Stomach smooth muscle (tissue), 2 donors: ENCODE results near the gene SENP3.

Experiments used
- H3K27ac ChIP-seq: one replicate; pipeline ENCODE4 v1.7.0; 2013; ENCODE audit warnings: mild to moderate bottlenecking, low read length, inconsistent platforms
- H3K27me3 ChIP-seq, 2 donors: one replicate each; pipeline ENCODE4 v1.7.0; 2013; ENCODE audit warnings: low read length in 2 of 2; ENCODE audit not compliant: insufficient read depth in 2 of 2, control insufficient read depth in 1 of 2
- H3K36me3 ChIP-seq, 2 donors: one replicate each; pipeline ENCODE4 v1.7.0; 2013; ENCODE audit warnings: low read length in 2 of 2; ENCODE audit not compliant: control insufficient read depth in 2 of 2, insufficient read depth in 2 of 2
- H3K4me1 ChIP-seq: one replicate; pipeline ENCODE4 v1.7.0; 2013; ENCODE audit warnings: low read length; ENCODE audit not compliant: control insufficient read depth, insufficient read depth
- H3K4me3 ChIP-seq, 2 donors: one replicate each; pipeline ENCODE4 v1.7.0; 2013; ENCODE audit warnings: low read length in 2 of 2
- H3K9ac ChIP-seq, 2 donors: one replicate each; pipeline ENCODE4 v1.7.0; 2013; ENCODE audit warnings: low read length in 2 of 2, mild to moderate bottlenecking in 1 of 2
- H3K9me3 ChIP-seq, 2 donors: one replicate each; pipeline ENCODE4 v1.7.0; 2013; ENCODE audit warnings: low read length in 2 of 2; ENCODE audit not compliant: control insufficient read depth in 2 of 2
- donor health status: healthy.
- donor health status: Pancreatic carcinoma.

SENP3 gene

GRCh38 chr17:7561589-7562207 is at the start of gene SENP3:
TSS of gene SENP3 (plus strand) at chr17:7561919. CDS start at chr17:7563077, 1,158 bp downstream.
- Histone ChIP-seq H3K27me3 (no peaks in the 10 kb centered on the region), H3K9ac (peak within 1 kb of the TSS; percentile 89 to 90), H3K27ac (peak within 1 kb of the TSS; percentile 99), H3K4me1 (peaks cover 72% of the 10 kb centered on the region), H3K9me3 (no peaks in the 10 kb centered on the region), H3K4me3 (peak within 1 kb of the TSS; percentile 83 to 88), H3K36me3 (peaks cover 15 to 18% of the 10 kb centered on the region in 2 donors)

GRCh38 chr17:7512105-7512504 is 49.6 kb upstream of the SENP3 start:
- peaks cover 45 to 48% of the 10 kb centered on the region in 2 donors for H3K36me3 ChIP-seq
- no peaks in the 10 kb centered on the region for H3K4me1 ChIP-seq

GRCh38 chr17:7512824-7513540 is 48.7 kb upstream of the SENP3 start:
- Histone ChIP-seq H3K9me3 (no peaks in the 10 kb centered on the region), H3K9ac (no peak overlapping the region), H3K4me3 (no peak overlapping the region), H3K27ac (no peak overlapping the region), H3K36me3 (peaks cover 43 to 48% of the 10 kb centered on the region in 2 donors), H3K27me3 (no peaks in the 10 kb centered on the region), H3K4me1 (no peaks in the 10 kb centered on the region)

More at GRCh38 chr17:7512105-7512504, 49.6 kb upstream of the SENP3 start:
- Histone ChIP-seq H3K4me3 (no peak overlapping the region), H3K27me3 (no peaks in the 10 kb centered on the region), H3K27ac (no peak overlapping the region), H3K9me3 (no peaks in the 10 kb centered on the region), H3K9ac (no peak overlapping the region)

GRCh38 chr17:7513850-7514419 is 47.8 kb upstream of the SENP3 start:
- H3K4me3 ChIP-seq, result no peak overlapping the region
- no peaks in the 10 kb centered on the region for H3K27me3 ChIP-seq
- H3K4me1 ChIP-seq, result no peaks in the 10 kb centered on the region
- H3K27ac ChIP-seq, result no peak overlapping the region
- H3K36me3 ChIP-seq, result peaks cover 34 to 41% of the 10 kb centered on the region in 2 donors
- H3K9me3 ChIP-seq, result no peaks in the 10 kb centered on the region
- no peak overlapping the region for H3K9ac ChIP-seq

- H3K4me3 ChIP-seq, result no peak overlapping the region
- H3K36me3 ChIP-seq, result peaks cover 23 to 27% of the 10 kb centered on the region in 2 donors
- no peak overlapping the region for H3K9ac ChIP-seq
- no peaks in the 10 kb centered on the region for H3K9me3 ChIP-seq
- no peaks in the 10 kb centered on the region for H3K27me3 ChIP-seq
- no peak overlapping the region for H3K27ac ChIP-seq
- no peaks in the 10 kb centered on the region for H3K4me1 ChIP-seq
Observed at GRCh38 chr17:7515911-7516610, 45.7 kb upstream of the SENP3 start.

GRCh38 chr17:7523033-7523432 is 38.7 kb upstream of the SENP3 start:
- no peak overlapping the region for H3K9ac ChIP-seq
- H3K27ac ChIP-seq, result no peak overlapping the region
- H3K27me3 ChIP-seq, result no peaks in the 10 kb centered on the region
- no peaks in the 10 kb centered on the region for H3K36me3 ChIP-seq
- H3K4me3 ChIP-seq, result no peak overlapping the region
- no peaks in the 10 kb centered on the region for H3K9me3 ChIP-seq
- H3K4me1 ChIP-seq, result no peaks in the 10 kb centered on the region

GRCh38 chr17:7528842-7529241 is 32.9 kb upstream of the SENP3 start:
- no peaks in the 10 kb centered on the region for H3K27me3 ChIP-seq
- H3K27ac ChIP-seq, result no peak overlapping the region
- no peaks in the 10 kb centered on the region for H3K4me1 ChIP-seq
- H3K9ac ChIP-seq, result no peak overlapping the region
- H3K4me3 ChIP-seq, result no peak overlapping the region
- no peaks in the 10 kb centered on the region for H3K36me3 ChIP-seq
- H3K9me3 ChIP-seq, result no peaks in the 10 kb centered on the region

- H3K27ac ChIP-seq, result no peak overlapping the region
- H3K36me3 ChIP-seq, result no peaks in the 10 kb centered on the region
- no peak overlapping the region for H3K4me3 ChIP-seq
- no peak overlapping the region for H3K9ac ChIP-seq
- H3K27me3 ChIP-seq, result no peaks in the 10 kb centered on the region
- H3K4me1 ChIP-seq, result no peaks in the 10 kb centered on the region
- H3K9me3 ChIP-seq, result no peaks in the 10 kb centered on the region
Observed at GRCh38 chr17:7530023-7530900, 31.5 kb upstream of the SENP3 start.

- no peak overlapping the region for H3K27ac ChIP-seq
- H3K4me1 ChIP-seq, result no peaks in the 10 kb centered on the region
- H3K9me3 ChIP-seq, result peaks cover 0 to 5% of the 10 kb centered on the region in 2 donors
- no peak overlapping the region for H3K9ac ChIP-seq
- no peak overlapping the region for H3K4me3 ChIP-seq
- H3K27me3 ChIP-seq, result peaks cover 0 to 3% of the 10 kb centered on the region in 2 donors
- H3K36me3 ChIP-seq, result no peaks in the 10 kb centered on the region
Observed at GRCh38 chr17:7538050-7538449, 23.7 kb upstream of the SENP3 start.
